Effector memory CD4-positive, alpha-beta T cell (primary cell): ENCODE data around the gene CRMP1.

ENCODE experiments used
- DNase-seq, 3 donors: peaks; one replicate each; pipeline ENCODE4 v3.0.0-alpha.2; 2020
- H3K27ac ChIP-seq: 2 replicates; pipeline ENCODE4 v1.7.0; 2013; ENCODE audit warnings: mild to moderate bottlenecking, low read length, moderate library complexity; ENCODE audit not compliant: insufficient read depth, poor library complexity, severe bottlenecking
- H3K27me3 ChIP-seq: replicated peaks from 2 replicates; pipeline ENCODE4 v1.7.0; 2013; ENCODE audit warnings: mild to moderate bottlenecking, low read length; ENCODE audit not compliant: insufficient read depth, control insufficient read depth, poor library complexity, severe bottlenecking
- H3K36me3 ChIP-seq: 2 replicates; pipeline ENCODE4 v1.7.0; 2013; ENCODE audit warnings: mild to moderate bottlenecking, low read length, moderate library complexity; ENCODE audit not compliant: control insufficient read depth, insufficient read depth
- H3K4me1 ChIP-seq: 2 replicates; pipeline ENCODE4 v1.7.0; 2013; ENCODE audit warnings: low read length, mild to moderate bottlenecking; ENCODE audit not compliant: control insufficient read depth, insufficient read depth, poor library complexity, severe bottlenecking
- H3K4me3 ChIP-seq: 2 replicates; pipeline ENCODE4 v1.7.0; 2013; ENCODE audit warnings: low read length, low read depth, mild to moderate bottlenecking; ENCODE audit not compliant: insufficient read depth, poor library complexity, severe bottlenecking
- H3K9me3 ChIP-seq: 2 replicates; pipeline ENCODE4 v1.7.0; 2013; ENCODE audit warnings: mild to moderate bottlenecking, low read length, moderate library complexity; ENCODE audit not compliant: control insufficient read depth

CRMP1 gene

DNA sequence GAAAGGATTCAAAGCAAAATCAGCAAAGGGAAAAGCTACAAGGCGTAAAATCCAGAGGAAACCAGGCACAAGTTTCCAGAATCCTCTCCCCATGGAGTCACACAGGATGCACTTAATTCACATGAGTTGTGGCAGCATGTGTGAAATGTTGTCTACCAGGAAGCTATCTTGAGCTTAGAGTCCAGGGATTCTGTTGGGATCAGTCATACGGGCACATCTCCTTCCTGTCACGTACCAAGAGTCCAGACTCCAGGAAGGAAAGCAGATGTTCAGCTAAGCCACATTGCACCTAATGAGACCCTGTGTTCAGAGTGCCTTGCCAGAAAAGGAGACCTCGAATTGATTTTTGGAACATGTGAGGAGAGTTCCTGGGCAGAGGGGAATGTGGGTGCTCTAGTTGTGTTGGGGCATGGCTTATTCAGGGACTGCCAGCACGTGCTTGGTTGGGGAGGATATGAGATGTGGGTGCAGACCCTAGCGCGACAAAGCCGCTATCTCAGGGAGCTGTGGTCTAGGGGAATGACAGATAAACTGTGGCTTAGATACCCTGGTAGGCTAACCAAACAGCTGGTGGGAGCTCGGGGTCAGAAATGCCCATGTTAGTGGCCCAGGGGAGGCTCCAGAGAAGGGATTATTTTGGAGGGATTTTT is 111.9 kb downstream of the CRMP1 start:
- peaks cover 3% of the 10 kb centered on the region for H3K9me3 ChIP-seq
- no peak overlapping the region for H3K27ac ChIP-seq
- H3K4me3 ChIP-seq, result no peak overlapping the region
- H3K4me1 ChIP-seq, result no peaks in the 10 kb centered on the region
- no peaks in the 10 kb centered on the region for H3K36me3 ChIP-seq
- no peak for DNase-seq
- no peaks in the 10 kb centered on the region for H3K27me3 ChIP-seq

GRCh38 chr4:5776510-5776909 is 116.4 kb downstream of the CRMP1 start:
- Histone ChIP-seq H3K36me3 (no peaks in the 10 kb centered on the region), H3K4me3 (no peak overlapping the region)

GRCh38 chr4:5774416-5775036 is 118.4 kb downstream of the CRMP1 start:
- no peak overlapping the region for H3K4me3 ChIP-seq
- no peaks in the 10 kb centered on the region for H3K36me3 ChIP-seq
- no peak for DNase-seq
- no peak overlapping the region for H3K27ac ChIP-seq
- no peaks in the 10 kb centered on the region for H3K27me3 ChIP-seq
- peaks cover 3% of the 10 kb centered on the region for H3K9me3 ChIP-seq
- no peaks in the 10 kb centered on the region for H3K4me1 ChIP-seq

More at GRCh38 chr4:5776510-5776909, 116.4 kb downstream of the CRMP1 start:
- Histone ChIP-seq H3K9me3 (peaks cover 3% of the 10 kb centered on the region), H3K27me3 (no peaks in the 10 kb centered on the region), H3K4me1 (no peaks in the 10 kb centered on the region), H3K27ac (no peak overlapping the region)
- no peak for DNase-seq

GRCh38 chr4:5773271-5773555 is 119.7 kb downstream of the CRMP1 start:
- Histone ChIP-seq H3K27me3 (no peaks in the 10 kb centered on the region), H3K4me3 (no peak overlapping the region), H3K9me3 (peaks cover 3% of the 10 kb centered on the region), H3K4me1 (no peaks in the 10 kb centered on the region), H3K36me3 (no peaks in the 10 kb centered on the region), H3K27ac (no peak overlapping the region)
- no peak for DNase-seq

GRCh38 chr4:5772528-5773270 is 120.2 kb downstream of the CRMP1 start:
- Histone ChIP-seq H3K4me1 (no peaks in the 10 kb centered on the region), H3K27me3 (no peaks in the 10 kb centered on the region), H3K27ac (no peak overlapping the region), H3K36me3 (no peaks in the 10 kb centered on the region), H3K4me3 (no peak overlapping the region), H3K9me3 (peaks cover 3% of the 10 kb centered on the region)
- DNase-seq, result no peak
